T-helper 2 cell (primary cell): Measurements from ENCODE around the gene BCHE.

ENCODE experiments used
- DNase-seq, 5 experiments: peaks; one replicate each; pipeline versions ENCODE4 v3.0.0 to v3.0.0-alpha.2; 2012 to 2022

Gene BCHE

DNA sequence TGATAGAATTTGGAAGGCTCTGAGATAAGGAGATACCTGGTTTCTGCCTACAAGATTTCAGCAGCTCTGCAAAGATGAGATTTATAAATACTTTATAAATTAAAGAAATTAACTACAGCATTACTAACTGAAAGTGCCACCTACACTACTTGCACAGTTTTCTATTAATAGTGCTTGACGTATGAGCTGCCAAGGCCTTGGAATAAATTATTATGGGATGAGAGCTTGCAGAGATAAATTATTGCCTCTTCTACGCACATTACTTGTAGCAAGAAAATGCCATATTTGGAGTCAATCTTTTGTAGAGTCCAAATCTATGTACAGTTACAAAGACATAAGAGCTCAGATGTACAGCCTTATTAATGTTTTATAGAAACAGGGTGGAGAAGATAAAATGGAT lies 89.1 kb downstream of the BCHE start:
- DNase-seq: no peak

- DNase-seq: no peak
These were observed 90.3 kb downstream of the BCHE start for GRCh38 chr3:165746874-165747273.

GRCh38 chr3:165744025-165744424 lies 93.2 kb downstream of the BCHE start:
- no peak for DNase-seq

DNA sequence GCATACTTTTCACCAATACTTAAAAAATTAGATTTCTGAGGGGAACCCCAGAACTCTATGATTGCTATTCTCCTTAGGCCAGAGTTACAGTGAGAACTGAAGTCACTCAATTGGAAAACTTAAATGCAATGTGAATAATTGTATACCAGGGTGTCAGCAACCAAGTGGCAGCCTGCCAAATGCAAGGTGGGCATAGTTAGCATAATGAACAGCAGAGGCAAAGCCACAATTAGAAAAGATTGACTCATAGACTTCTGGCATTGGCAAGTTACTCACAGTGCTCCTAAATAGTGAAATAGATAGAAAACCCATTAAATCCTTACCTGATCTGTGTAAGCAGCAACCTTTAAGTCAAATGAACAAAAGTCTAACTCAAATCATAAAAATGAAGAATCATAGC lies 94.9 kb downstream of the BCHE start:
- no peak for DNase-seq

- DNase-seq: no peak
These were observed 107.5 kb downstream of the BCHE start for GRCh38 chr3:165729756-165730155.

- no peak for DNase-seq
These were observed 108.3 kb downstream of the BCHE start for GRCh38 chr3:165728924-165729323.

- DNase-seq: no peak
These were observed 111.9 kb downstream of the BCHE start for GRCh38 chr3:165725296-165725695.
